Gastrocnemius medialis (tissue), 4 donors: ENCODE measurements around the gene MALRD1.

ENCODE experiments used
- CTCF ChIP-seq, 5 experiments: fragments of 450-650 bp in 3 of 5; fragments of 200-600 bp in 2 of 5; sonication (generic) in 2 of 5; IDR thresholded peaks in 4 of 5; conservative IDR thresholded peaks in 1 of 5; 1 replicate in 4 of 5; 2 replicates in 1 of 5; pipeline ENCODE4 v1.5.1; 2016 to 2019; ENCODE audit warnings: antibody characterized with exemption in 5 of 5, mild to moderate bottlenecking in 3 of 5, moderate library complexity in 3 of 5
- POLR2A ChIP-seq, 2 donors: fragments of 450-650 bp; IDR thresholded peaks; one replicate each; pipeline ENCODE4 v1.6.1; 2017; ENCODE audit warnings: antibody characterized with exemption in 2 of 2, mild to moderate bottlenecking in 2 of 2, moderate library complexity in 2 of 2

DNA sequence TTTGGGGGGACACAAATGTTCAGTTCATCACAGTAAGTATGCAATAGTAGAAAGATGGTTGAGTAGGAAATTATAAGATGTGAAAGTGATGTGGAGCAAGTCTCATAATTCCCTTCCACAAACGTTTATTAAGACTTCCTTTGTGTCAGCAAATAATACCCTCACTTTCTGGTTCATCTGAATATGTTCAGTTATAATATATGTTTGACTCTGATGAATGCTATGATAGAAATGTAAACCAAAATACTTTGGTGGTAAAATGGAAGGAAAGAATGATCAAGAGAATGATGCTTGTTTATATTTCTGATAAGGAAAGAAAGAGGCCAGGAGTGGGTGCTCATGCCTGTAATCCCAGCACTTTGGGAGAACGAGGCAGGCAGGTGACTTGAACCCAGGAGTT, 655.9 kb downstream of the MALRD1 start:
- TF ChIP-seq CTCF (IDR thresholded peaks at IDR 0.05 in 4 of 5, conservative IDR thresholded peaks at IDR 0.05 in 1 of 5) (no peak), POLR2A (IDR thresholded peaks at IDR 0.05) (no peak)
